Measurements from ENCODE around the gene CPXM2.

The CPXM2 gene

GRCh38 chr10:123795846-123796590, 95.6 kb downstream of the CPXM2 start:
- no peak for DNase-seq

DNA sequence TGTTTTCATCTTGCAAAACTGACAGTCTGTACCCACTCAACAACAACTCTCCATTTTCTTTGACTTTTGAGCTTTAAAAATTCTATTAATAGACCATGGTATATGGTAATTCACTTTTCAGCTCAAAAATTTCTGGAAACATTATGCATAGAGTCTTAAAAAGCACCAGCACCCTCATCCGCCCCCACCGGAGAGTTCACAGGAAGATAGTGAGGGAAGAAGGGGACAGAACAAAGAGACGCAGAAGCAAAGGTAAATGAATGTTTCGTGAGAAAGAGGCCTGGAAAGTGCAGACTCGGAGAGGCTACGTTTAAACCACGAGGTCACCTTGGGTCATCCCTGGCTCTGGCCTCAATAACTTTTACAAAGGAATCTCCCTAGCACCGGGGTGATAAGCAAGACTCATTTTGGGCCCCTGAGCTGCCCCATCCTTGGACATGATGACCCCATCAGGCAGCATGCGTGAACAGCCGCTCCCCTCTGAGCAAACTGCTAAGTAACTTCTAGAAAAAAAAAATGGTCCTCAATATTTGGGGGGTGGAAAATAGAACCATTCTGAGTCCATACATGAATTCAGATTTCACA, 96.3 kb downstream of the CPXM2 start:
- no peak for DNase-seq

- no peak for DNase-seq
Measured at GRCh38 chr10:123792248-123792978, 99.2 kb downstream of the CPXM2 start.

GRCh38 chr10:123790132-123790885, 101.3 kb downstream of the CPXM2 start:
- DNase-seq: no peak

GRCh38 chr10:123788981-123789380, 102.6 kb downstream of the CPXM2 start:
- no peak for DNase-seq

DNA sequence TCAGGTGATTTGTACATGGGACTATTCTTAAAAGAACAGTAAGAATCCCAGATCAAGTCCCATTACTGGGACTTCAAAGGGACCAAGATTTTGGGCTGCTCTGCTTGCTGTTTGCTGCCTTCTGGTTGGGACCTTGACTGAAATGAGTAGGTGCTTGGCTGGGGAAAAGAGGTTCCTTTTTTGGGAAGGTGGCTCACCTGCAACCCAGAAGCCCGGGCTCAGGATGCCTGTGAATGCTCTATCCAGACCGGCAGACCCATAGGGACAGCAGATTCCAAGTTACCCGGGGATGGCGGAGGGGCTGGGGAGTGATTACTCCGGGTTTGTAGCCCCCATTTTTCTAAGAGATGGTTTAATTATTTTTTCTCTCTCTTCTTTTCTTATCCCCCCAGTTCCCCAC, 104.0 kb downstream of the CPXM2 start:
- DNase-seq: no peak

- DNase-seq: no peak
Measured at GRCh38 chr10:123786896-123787295, 104.7 kb downstream of the CPXM2 start.

GRCh38 chr10:123786306-123786705, 105.3 kb downstream of the CPXM2 start:
- DNase-seq: no peak

DNA sequence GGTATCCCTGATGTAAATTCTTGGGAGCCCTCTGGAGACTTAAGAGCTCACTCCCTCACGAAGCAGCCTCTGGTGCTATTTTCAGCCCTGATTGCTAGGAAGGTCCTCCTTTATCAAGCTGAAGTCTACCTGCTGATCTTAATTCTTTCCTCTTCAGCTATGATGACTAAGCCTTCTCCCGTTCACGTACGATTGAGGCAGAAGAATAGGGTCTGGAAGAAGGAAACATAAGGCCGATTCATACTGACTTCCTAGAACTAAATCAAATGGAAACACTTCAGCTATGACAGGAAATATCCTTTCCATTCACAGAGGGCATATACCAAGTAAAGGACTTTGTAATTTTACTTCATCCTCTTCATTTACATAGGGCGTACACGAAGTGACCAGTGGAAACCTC, 107.0 kb downstream of the CPXM2 start:
- no peak for DNase-seq

DNA sequence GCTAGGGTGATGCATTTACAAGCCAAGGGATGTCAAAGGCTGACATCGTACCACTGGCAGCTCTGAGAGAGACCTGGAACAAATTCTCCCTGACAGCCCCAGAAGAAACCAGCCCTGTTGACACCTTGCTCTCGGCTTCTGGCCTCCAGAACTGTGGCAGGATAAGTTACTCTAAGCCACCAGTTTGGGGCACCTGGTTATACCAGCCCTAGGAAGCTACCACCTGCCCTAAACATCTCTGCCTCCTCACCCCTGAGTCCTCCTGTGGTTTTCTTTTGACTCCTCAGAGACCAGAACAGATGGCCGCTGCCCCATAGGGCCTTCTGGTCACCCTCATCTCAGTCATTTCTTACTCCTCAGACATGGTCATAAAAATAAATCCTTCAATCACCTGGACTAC, 107.4 kb downstream of the CPXM2 start:
- DNase-seq: no peak

DNA sequence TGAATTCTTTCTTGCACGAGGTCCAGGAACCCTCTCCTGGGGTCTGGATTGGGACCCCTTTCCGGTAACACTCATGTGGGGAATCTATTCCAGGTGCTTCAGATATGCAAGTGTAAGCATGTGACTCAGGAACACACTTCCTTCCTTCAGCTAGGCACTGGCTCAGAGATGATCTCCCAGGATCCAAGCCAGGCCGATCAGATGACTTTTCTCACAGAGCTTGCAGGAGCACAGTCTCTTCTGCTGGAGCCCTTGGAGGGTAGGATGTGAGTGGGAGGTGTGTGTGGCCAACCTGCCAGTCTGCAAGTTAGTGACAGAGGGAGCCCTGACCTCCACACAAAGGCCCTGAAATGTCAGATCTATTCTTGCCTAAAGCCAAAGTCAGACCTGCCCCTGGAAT, 108.3 kb downstream of the CPXM2 start:
- DNase-seq: no peak

GRCh38 chr10:123782549-123782948, 109.1 kb downstream of the CPXM2 start:
- DNase-seq: no peak

DNA sequence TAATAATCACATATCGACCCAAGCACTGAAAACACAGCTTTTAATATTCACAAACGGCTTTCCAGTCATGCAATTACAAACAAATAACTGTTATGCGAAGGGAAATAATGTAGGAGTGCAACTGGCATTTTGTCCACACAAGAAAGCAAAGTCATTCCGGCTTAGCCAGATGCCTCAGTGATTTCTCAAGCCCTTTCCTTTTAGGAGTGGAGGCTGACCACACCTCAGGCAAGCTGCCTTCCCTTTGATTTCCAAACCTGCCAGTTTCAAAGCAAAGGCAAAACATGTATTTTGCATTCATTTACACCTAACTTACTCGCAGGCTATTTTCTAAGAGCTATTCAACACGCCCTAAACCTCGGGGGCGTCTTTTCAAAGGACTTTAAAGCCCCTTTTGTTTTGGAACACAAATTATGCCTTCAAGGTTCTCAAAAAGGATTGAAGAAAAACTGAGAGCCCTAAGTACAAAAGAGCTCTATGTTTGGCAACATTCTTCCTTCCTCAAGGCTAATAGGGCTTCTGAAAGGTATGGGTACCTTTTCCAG, 109.6 kb downstream of the CPXM2 start:
- DNase-seq: no peak

GRCh38 chr10:123781324-123781900, 110.2 kb downstream of the CPXM2 start:
- DNase-seq: no peak

- DNase-seq: no peak
Measured at GRCh38 chr10:123778719-123779517, 112.7 kb downstream of the CPXM2 start.

DNA sequence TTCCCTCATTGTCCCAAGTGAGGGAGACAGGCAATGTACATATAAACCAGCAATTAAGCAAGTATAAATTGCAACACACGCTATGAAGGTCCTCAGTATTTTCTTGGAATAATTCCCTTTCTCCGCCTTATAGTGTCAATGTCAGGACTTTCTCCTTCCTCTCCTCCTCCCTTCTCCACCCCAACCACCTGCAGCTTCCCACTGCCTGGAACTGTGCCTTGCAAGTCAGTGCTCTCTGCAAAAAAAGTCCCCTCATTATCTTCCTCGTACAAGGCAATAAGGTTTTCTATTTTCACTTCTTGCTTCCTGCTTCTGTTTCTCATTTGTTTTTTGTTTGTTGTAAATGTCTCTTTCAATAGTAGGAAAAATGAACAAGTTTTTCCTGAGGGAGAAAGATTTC, 113.7 kb downstream of the CPXM2 start:
- DNase-seq: no peak

DNA sequence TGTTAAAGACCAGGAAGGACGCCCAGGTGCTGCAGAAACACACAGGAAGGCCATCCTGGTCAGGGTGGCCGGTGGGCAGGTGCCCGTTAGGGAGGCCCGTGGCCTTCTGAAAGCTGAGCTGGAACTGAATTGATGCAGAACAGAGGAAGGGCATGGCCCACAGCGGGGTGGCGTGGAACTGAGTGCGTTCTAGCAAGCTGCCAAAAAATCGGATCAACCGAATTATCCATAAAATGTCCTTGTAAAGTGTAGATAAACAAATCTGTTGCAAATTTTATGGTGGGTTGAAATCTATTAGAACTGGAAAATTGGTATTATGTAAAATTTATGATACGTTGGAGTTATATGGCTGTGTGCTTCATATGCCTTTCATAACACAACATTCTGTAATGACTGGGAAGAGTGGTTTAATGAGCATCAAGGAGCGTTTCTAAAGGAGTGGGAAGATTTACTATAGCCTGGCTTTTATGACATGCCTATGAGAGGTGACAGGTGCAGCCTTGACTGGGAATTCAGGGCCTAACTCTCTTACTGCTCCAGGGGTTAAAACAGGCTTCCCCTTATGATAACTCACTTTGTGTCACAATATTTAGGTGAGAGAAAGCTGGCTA, 117.4 kb downstream of the CPXM2 start:
- DNase-seq: no peak

DNA sequence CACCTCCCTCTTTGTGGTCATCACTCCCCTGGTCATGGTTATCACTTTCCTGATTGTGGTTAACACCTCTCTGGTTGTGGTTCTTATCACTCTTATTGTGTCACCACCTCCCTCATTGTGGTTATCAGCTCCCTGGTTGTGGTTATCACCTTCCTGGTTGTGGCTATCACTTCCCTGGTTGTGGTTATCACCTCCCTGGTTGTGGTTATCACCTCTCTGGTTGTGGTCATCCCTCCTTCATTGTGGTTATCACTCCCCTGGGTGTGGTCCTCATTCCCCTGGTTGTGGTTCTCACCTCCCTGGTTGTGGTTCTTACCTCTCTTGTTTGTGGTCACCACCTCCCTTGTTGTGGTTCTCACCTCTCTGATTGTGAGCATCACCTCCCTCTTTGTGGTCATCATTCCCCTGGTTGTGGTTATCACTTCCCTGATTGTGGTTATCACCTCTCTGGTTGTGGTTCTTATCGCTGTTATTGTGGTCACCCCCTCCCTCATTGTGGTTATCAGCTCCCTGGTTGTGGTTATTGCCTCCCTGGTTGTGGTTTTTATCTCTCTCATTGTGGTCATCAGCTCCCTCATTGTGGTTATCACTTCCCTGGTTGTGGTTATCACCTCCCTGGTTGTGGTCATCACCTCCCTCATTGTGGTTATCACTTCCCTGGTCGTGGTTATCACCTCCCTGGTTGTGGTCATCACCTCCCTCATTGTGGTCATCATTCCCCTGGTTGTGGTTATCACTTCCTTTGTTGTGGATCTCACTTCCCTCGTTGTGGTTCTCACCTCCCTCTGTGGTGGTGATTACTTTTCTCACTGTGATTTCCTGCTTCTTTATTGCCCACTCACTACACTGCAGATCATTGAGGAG, 118.7 kb downstream of the CPXM2 start:
- DNase-seq: no peak

GRCh38 chr10:123771877-123772644, 119.5 kb downstream of the CPXM2 start:
- no peak for DNase-seq

All from inflammatory macrophage (primary cell).